ENCODE measurements around the gene LCE3E.

DNA sequence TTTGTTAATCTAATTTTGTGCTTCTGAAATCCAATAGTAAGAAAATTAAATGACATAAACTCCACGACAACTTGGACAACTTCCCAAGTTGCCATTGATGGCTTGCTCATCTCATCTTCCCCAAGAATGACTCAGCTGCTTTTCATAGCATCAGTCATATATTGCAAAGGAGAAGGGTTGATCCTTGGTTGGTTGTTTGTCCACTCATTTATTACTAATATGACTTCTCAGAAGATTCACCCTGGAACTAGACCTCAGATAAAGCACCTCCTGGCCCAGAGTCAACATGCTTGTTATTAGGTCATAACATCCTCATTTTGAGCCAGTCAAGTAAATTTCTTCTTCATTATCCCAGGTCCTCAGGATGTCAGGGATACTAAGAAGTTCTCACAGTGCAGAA, 16.1 kb upstream of the LCE3E start:
- TF ChIP-seq, protein P1, sequence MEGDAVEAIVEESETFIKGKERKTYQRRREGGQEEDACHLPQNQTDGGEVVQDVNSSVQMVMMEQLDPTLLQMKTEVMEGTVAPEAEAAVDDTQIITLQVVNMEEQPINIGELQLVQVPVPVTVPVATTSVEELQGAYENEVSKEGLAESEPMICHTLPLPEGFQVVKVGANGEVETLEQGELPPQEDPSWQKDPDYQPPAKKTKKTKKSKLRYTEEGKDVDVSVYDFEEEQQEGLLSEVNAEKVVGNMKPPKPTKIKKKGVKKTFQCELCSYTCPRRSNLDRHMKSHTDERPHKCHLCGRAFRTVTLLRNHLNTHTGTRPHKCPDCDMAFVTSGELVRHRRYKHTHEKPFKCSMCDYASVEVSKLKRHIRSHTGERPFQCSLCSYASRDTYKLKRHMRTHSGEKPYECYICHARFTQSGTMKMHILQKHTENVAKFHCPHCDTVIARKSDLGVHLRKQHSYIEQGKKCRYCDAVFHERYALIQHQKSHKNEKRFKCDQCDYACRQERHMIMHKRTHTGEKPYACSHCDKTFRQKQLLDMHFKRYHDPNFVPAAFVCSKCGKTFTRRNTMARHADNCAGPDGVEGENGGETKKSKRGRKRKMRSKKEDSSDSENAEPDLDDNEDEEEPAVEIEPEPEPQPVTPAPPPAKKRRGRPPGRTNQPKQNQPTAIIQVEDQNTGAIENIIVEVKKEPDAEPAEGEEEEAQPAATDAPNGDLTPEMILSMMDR (IDR thresholded peaks at IDR 0.05; ENCODE audit: insufficient read depth, low read length, poor library complexity, severe bottlenecking), result no peak
- TF ChIP-seq EZH2phosphoT487 (conservative IDR thresholded peaks at IDR 0.05; ENCODE audit: low read length), result no peak
